GM12865 (cell line): ENCODE results near the gene SPATA31C1.
"Not testable (repeated sequence)": the region's sequence is repeated elsewhere in the genome, so short reads cannot be mapped to it uniquely, and the experiment has no call there.

ENCODE experiments used
- DNase-seq: peaks from one replicate; pipeline ENCODE4 v3.0.0; 2010; ENCODE audit warnings: low read depth
- H3K4me3 ChIP-seq: 2 replicates; pipeline ENCODE4 v1.5.1; 2011; ENCODE audit warnings: mild to moderate bottlenecking, low read depth, low read length, control low read depth
- CTCF ChIP-seq: IDR thresholded peaks from 2 replicates; pipeline ENCODE4 v1.5.1; 2011; ENCODE audit warnings: low read length, control low read depth, low read depth, inconsistent platforms; ENCODE audit not compliant: insufficient read depth; ENCODE audit errors: missing control alignments

The SPATA31C1 gene

GRCh38 chr9:87891754-87892153 is 26.0 kb upstream of the SPATA31C1 start:
- no peak for DNase-seq
- H3K4me3 ChIP-seq: no peak overlapping the region
- TF ChIP-seq CTCF: no peak

- H3K4me3 ChIP-seq: no peak overlapping the region
- TF ChIP-seq CTCF: no peak
- DNase-seq: no peak
Observed at GRCh38 chr9:87892956-87893355, 24.8 kb upstream of the SPATA31C1 start.

- no peak for DNase-seq
- TF ChIP-seq CTCF: no peak
- H3K4me3 ChIP-seq: no peak overlapping the region
Observed at GRCh38 chr9:87894998-87895625, 22.6 kb upstream of the SPATA31C1 start.

- DNase-seq: no peak
- TF ChIP-seq CTCF: no peak
- no peak overlapping the region for H3K4me3 ChIP-seq
Observed at GRCh38 chr9:87896891-87897290, 20.9 kb upstream of the SPATA31C1 start.

- no peak for TF ChIP-seq CTCF
- DNase-seq: no peak
- H3K4me3 ChIP-seq: no peak overlapping the region
Observed at GRCh38 chr9:87898151-87898550, 19.6 kb upstream of the SPATA31C1 start.

- H3K4me3 ChIP-seq, DNase-seq: not testable (repeated sequence)
Observed at GRCh38 chr9:87902371-87902770, 15.4 kb upstream of the SPATA31C1 start.

- no peak for DNase-seq
- no peak overlapping the region for H3K4me3 ChIP-seq
- no peak for TF ChIP-seq CTCF
Observed at GRCh38 chr9:87909310-87910041, 8.3 kb upstream of the SPATA31C1 start.
